GM18520 (cell line): ENCODE data around the gene PPP3CB.

Experiments
- ATAC-seq: cut with Tn5 transposase; IDR thresholded peaks from one replicate; pipeline ENCODE4 v1.9.1; 2021; ENCODE audit not compliant: unreplicated experiment

Gene PPP3CB

DNA sequence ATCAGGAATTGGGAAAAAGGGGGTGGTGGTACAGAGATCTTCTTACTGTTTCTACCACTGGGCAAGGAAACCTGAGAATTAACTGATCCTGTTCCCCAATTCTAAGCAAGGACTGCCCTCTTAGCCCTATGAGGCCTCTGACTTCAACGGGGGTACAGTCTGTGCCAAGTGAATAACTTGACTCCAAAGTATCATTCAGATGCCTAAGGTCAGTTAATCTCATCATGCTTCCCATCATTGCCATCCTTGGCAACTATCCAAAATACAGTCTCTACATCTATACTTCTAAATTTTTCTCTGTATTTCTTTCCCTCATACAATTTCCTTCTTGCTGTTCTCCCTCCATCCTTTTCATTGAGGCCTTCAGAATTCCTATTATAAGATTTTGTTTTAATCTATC, 10.5 kb downstream of the PPP3CB start:
- no peak for ATAC-seq

DNA sequence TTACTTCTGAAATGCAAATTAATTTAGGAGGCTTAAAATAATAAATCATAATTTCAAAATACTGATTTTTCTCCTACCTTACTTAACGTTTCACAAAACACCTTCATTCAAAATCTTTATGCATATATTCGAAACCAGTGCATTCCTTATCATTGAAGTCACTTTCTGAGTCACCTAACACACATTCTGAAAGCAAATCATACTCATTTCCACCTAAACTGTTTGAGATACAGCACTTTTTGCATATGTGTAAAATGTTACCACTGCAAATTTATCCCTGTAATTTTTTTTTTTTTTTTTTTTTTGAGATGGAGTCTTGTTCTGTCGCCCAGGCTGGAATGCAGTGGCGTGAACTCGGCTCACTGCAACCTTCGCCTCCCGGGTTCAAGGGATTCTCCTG, 15.7 kb downstream of the PPP3CB start:
- ATAC-seq, result no peak

DNA sequence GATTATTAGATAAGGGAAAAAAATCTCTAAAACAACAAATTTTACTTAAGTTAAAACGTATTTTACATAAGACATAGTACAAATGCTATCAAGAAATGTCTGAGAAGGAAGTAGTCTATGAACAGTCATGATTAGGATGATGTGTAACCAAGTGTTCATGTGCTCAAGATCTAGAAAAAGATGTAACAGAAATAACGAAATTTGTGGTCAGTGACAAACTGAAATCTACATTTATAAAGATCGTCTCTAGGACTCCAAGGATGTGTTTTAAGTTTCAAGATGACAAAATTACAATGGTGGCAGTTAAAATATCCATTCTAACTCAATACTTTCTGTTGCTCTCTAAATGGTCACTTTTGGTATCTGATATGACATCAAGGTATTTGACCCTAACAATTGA, 17.2 kb downstream of the PPP3CB start:
- ATAC-seq, result no peak

DNA sequence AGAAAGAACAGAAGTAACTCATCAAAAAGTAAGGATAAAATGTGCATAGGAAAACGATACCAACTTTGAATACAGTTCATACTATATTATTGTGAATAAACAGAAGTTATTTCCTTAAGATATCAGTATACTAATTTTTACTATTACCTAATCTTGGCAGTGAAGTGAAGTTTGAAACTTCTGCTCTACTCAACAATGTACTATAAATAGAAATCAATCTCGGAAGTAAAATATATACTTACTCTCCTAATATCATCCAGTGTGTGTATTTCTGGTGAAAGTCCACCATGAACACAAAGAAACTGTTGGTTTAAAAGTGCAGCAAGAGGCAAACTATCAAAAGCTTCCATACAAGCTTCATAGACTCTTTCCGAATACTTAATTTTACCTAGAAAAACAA, 24.6 kb downstream of the PPP3CB start:
- ATAC-seq, result no peak

DNA sequence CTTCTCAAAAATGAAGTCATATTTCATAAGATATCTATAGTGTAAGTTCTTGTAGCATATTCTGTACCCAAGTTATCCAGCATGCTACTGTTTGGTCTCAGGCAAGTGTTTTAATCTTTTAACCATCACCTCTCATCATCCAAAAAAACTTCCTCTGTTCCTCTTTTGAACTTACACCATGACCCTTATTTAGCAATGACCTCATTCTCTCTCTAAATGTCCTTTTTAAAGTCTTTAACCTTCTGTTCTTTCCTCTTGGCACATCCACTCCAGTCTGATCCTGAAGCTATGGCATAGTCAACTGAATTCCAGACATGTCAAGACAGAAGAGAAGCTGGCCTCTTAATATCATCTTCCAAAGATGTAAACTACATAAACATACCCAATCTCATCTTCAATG, 26.2 kb downstream of the PPP3CB start:
- no peak for ATAC-seq

DNA sequence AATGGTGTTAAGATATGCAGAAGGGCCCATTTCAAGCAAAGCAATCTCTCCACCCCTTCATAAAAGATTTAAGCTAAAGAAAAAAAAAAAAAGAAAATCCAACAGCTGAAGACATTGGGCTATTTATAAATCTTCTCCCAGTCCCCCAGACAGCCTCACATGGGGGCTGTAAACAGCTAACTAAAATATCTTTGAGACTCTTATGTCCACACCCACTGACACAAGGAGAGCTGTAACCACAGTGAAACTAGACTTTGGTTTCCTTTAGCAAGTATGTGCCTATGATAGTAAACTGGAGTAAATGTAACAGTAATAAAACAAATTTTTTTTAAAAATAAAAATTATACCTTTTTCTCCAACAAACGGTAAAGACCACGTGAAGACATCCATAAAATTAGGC, 28.6 kb downstream of the PPP3CB start:
- no peak for ATAC-seq

DNA sequence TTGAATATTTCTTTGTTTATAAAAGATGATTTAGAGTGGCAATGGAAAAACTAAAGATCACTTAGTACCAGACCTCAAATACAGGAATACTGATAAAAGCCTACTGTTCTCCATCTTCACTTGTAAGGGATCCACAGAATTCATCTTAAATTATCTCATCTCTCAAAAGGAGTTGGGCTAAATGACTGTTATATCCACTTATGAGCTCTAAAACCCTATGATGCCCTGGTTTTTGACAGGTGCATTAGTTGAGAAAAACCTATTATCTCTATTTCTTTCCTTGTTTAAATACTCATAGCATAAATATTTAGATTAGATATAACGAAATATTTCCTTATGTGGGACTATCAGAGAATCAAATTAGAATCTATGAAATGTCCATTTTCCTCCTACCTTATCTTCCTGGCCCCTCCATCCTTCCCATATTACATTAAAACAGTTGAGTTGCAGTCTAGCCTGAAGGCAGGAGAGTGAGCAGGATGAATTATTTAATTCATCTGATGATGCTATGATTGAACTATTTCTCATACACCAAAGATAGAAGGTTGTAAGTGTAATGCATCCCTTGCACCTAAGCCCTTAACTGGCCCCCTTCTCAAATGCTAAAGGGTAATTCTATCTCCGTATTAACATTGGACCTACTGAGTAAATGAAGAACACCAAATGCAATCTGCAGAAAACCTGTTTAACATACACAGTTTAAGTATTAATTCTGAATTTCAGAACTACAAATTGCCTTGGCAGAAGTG, 29.7 kb downstream of the PPP3CB start:
- ATAC-seq, result no peak

DNA sequence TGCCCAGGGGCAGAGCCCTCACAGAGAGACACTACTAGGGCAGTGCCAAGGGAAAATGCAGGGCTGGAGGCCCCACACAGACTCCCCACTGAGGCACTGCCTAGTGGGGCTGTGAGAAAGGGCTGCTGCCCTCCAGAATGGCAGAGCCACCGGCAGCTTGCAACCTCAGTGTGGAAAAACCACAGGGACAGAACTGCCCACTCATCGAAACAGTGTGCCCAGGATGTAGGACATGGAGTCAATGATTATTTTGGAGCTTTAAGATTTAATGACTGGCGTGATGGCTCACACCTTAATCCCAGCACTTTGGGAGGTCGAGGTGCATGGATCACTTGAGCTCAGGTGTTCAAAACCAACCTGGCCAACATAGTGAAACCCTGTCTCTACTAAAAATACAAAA, 34.9 kb downstream of the PPP3CB start:
- no peak for ATAC-seq

DNA sequence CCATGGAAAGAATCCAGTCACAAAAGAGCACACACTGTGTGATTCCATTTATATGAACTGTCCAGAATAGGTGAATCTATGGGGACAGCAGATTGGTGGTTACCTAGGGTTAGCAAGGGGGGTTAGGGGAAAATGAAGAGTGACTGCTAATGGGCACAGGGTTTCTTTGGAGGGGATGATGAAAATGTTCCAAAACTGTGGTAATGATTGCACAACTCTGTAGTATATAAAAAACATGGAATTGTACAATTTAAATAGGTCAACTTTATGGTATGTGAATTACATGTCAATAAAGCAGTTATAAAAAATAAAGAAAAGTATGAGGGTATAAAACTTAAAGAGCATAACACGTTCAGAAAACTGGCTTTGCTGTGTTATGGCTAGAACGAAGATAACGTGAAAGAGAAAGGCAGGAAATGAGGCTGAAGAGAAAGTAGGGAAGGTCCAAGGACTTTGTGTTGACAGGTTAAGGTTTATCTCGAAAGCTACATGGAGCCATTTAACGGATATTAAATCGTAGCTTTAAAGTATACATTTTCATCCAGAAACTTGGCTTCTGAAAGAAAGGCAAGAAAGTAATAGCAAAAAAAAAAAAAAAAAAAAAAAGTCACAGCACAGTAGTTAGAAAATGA, 36.0 kb downstream of the PPP3CB start:
- ATAC-seq, result no peak

DNA sequence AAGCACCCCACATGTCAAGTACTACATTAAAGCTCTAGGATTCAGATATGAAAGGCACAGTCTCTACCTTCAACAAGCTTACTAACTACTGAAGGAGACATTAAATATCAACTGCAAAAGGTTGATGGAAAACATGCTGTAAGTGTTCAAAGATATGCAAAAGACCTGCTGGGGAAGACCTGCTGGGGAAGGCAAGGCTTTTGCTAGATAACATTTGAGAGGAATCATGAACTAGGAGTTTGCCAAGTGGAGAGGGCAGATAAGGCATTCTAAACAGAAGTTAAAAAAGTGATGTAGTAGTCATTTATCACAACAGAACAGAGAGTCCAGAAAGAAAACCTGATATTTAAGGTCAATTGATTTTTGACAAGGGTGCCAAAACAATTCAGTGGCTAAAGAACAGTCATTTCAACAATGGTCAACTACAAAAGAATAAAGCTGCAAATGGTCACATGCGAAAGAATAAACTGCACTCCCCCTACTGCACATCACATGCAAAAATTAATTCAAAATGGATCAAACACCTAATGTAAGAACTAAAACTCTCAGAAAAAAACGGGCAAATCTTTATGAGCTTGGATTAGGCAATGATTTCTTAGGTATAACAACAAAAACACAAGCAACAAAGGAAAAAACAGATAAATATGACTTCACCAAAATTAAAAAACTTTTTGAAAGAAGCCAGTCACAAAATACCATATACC, 39.5 kb downstream of the PPP3CB start:
- no peak for ATAC-seq

DNA sequence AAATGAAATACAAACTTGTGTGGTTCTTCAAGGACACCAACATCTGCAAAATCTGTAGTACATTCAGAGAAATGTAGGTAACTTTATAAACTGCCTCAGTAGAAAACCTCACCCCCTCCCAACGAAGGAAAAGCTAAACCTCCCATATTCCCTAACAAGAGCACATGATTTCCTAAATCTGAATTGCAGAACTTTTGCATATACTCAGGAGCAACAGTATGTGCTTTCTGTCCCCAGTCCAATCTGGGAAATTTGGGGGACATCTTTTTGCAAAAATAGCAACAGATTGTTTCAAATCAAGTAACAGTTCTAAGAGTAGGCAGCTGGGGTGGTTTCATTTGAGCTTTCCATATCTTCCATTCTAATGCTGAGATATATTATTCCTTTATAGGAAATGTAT, 46.7 kb downstream of the PPP3CB start:
- no peak for ATAC-seq

DNA sequence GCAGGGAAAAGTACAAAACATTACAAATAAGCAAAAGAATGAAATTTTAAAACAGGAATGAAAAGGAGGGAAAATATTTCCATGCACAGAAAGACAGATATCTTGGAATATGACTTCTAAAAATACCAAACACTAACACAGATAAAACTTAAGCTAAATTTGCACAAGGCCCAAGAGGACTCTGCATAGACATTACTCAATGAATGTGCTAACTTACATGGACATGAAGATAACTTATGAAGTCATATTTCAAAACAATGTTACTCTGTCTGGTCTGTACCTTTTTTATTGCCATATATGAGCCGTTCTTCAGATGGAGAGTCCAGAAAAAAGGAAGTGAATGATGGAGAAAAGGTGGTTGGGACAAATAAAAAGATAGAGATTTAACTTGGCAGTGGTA, 47.4 kb downstream of the PPP3CB start:
- no peak for ATAC-seq

DNA sequence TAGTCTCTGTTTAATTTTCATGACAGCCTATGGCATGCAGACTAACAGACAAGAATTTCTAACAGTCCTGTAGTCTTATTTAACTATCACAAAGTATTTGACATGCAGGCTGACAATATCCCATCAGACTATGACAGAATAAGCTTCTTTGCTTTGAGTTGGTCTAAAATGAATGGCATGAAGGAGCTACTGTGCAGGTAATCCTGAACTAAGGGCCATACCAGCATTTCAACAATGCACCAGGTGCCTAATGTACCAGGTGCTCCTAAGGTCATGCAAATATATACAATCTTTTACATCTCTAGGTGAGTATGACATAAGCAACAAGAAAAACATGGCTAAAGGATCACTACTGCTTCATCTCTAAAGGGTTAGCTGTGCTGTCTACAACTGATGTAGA, 48.9 kb downstream of the PPP3CB start:
- ATAC-seq, result no peak

DNA sequence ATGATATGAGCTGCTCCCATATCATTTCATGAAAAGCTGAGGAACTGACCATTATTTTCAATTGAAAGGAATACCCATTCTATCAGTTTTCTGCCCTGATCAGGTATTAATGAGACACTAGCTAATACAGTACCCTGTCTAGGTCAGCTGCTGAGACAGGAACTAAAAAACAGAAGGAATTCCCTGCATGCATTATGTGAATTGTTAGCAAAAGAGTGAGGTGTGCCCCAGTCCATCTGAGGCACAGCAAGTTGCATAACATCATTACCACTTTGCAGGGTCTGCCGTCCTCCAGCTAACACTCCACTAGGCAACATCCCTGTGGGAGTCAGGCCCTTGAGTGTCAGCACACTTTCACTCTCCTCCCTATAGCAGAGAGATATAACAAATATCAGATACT, 51.4 kb downstream of the PPP3CB start:
- no peak for ATAC-seq

DNA sequence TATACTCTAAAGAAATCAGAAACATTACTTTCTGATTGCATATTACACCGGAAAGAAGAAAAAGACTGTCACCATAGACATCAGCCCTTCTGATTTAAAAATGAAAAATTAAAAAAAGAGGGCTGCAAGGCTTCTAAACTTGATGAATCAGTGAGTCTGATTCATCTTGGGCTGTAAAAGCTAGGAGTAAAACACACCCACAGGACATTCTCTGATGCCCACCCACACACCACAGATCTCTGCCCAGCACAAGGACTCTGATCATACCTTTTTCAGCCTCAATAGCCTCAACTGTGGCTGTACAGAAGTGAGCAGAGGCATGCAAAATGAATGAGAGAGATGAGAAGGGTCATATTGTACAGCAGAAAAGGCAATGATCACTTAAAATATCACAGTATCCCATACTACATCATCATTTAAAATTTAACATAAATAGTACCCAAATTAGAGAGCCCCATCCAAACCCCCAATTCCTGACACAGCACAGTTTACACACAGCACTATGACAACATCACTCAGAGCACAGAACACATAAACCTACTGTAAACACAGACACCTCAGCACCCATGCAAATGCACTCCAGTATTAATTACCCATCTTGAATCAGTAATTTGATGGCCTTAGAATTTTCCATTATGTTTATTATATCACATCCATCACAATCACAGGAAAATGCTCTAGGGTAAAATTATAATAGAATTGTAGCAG, 56.1 kb downstream of the PPP3CB start:
- ATAC-seq, result no peak

DNA sequence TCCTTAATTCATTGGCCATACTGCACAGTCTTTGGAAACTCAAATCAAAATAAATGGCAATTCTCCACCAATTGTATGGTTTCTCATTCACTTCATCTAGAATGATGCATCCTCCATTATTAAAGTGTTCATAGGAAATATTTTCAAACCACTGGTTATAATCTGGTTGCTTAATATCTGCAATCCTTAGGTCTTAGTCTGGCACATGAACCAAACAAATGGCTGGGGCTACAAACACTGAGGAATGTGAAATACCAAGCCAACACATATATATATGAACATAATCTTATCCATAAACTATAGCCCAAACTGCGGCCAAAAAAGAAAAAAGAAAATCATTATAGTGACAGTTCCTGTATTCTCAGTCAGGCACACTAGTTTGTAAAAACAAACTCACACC, 56.8 kb downstream of the PPP3CB start:
- ATAC-seq, result no peak

DNA sequence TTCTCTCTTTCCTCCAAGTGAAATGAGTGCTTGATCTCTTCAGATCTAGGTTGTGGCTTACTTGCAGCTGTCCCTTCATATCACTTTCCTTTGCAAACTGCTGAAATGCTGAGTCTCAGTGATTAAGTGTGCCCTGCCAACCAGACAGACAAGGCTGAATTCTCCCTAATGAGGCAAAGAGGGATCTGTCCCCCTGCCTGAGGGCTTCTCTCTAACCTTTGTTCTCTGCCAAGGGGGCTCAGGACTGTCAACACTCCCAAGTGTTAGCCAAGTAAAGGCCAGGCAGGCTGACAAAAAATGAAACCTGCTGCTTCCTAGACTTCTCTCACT, 62.3 kb downstream of the PPP3CB start, which contains the start of gene MSS51:
TSS of gene MSS51 (minus strand) at position 24 of the 330 bp plus-strand sequence. CDS start 5,277 bp downstream, outside the sequence.
- no peak for ATAC-seq

DNA sequence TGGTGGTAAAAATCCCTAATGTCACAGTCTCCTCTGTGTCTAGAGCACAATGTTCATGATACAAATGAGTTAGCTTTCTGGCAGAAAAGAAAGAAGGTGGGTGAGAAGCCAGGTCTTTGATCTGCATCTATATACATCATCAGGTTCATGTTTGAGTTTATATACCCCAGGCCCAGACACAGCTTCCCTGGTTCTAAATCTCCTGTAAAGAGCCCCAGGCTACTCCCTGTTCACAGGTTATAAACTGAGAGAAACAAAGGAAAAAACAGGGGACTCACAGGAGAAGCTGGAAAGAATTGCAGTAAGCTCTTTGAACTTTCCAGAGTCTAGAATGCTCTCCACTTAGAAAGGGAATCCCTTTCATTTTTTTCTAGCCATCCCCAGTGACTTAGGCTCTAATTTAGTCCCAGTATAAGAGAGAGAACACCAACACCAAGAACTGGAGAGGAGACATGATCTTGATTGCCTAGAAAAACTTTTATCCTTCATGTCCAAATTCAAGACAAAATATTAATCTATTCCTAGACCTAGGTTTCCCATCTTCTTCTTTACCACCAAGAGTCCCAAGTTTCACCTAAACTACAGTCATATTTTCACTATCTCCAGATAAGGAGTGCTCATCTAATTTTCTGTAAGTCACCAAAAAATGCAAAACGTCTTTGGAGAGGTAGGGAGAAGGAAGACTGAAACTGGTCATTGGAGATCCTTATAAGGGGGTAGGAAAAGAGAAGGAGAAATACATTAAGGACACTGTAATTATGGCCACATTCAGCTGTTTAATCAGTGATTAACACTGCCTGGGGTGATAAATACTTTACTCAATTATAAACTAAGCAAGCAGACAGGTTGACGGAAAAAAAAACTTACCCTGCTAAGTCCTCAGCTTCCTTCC, 62.9 kb downstream of the PPP3CB start:
- ATAC-seq, result no peak

DNA sequence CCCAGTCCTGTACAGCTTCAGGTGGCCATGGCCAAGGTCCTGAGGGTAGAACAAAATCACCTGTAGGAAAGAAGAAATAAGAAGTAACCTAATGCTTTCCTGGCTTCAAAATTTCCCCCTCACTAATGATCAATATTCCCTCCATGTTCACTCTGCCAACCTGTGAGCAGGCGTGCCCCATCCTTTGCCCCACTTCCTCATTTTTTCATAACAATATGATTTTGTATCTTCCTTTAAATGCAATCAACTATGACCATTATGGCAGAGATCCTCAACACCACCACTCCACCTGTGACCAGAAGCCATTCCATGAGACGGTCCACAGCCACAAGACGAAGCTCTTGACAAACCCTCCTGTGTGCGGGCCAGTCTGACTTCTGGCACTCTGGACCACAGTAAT, 69.5 kb downstream of the PPP3CB start:
- no peak for ATAC-seq

DNA sequence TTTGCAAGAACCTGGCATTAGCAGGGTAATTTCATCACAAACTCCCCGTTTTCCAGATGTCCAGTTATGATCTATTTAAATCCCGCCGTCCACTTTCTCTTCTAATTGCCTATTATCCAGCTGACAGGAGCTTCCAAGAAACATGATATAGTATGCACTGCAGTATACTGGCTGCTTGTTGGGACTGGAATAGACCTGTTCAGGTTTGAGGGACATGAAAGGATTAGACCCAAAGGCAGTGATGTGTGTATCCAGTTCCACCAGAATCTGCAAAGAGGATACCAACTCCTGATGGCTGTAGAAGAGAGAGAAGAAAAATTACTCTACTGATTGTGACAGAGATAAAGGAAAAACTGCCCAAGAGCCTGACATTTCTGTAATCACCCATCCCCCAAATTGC, 71.3 kb downstream of the PPP3CB start:
- no peak for ATAC-seq

DNA sequence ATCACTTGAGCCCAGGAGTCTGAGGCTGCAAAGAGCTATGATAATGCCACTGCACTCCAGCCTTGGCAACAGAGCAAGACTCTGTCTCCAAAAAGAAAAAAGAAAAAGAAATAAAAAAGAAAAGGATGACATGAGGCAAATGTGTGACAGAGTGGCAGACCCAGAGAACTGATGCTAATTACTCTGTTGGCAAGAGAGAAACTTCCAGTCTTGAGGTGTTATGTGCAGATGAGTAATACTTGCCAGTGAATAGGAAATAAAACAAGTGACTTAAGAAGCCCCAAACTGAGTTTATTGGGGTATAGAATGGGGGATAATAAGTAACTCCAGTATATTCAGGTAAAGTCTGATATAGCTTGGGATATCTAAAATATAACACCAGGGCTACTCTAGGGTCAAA, 72.5 kb downstream of the PPP3CB start:
- no peak for ATAC-seq
